ENCODE results near the gene PSD4. TPM values are rescaled to one million over a fixed set of nuclear protein-coding genes. Genes with fewer than 3 reads are reported as not detected.

PSD4 gene
- polyA plus RNA-seq, 2 of the 4 experiments (the other 2 are of a cell fraction): 5.4 to 21.6 TPM

GRCh38 chr2:113160962-113161361 is 12.8 kb upstream of the PSD4 start:
- POLR2A ChIA-PET: no interaction called here
- no peak overlapping the region; a peak in 1 of 6 replicates for H3K27ac ChIP-seq
- TF ChIP-seq ATOH8 (CRISPR knock-in tag; IDR thresholded peaks at IDR 0.05; ENCODE audit: low read depth): no peak
- no peak for TF ChIP-seq MAX (IDR thresholded peaks at IDR 0.05)
- TF ChIP-seq JUN (IDR thresholded peaks at IDR 0.05): no peak
- no peak for TF ChIP-seq USF2 (IDR thresholded peaks at IDR 0.05)
- TF ChIP-seq HMGXB4 (CRISPR knock-in tag; IDR thresholded peaks at IDR 0.05; ENCODE audit: borderline replicate concordance): no peak
- TF ChIP-seq MYC (IDR thresholded peaks at IDR 0.05; ENCODE audit: borderline replicate concordance, low read length): no peak
- no peak for TF ChIP-seq MAZ (IDR thresholded peaks at IDR 0.05; ENCODE audit: borderline replicate concordance, low read depth, low read length)

GRCh38 chr2:113162173-113162572 is 11.6 kb upstream of the PSD4 start:
- TF ChIP-seq BHLHE40 (IDR thresholded peaks at IDR 0.05; ENCODE audit: low read depth, low read length) (no peak), HDAC2 (IDR thresholded peaks at IDR 0.05) (no peak), BCL3 (IDR thresholded peaks at IDR 0.05) (no peak), CTCF (IDR thresholded peaks at IDR 0.05) (no peak), EP300 (IDR thresholded peaks at IDR 0.05) (no peak), ZC3H11A (IDR thresholded peaks at IDR 0.05) (no peak)
- Histone ChIP-seq H3K4me1 (peaks cover 23% of the 10 kb centered on the region), H3K4me3 (no peak overlapping the region), H3K4me2 (no peak overlapping the region), H3K9me3 (no peaks in the 10 kb centered on the region), H3K27ac (no peak overlapping the region)
- CTCF ChIA-PET: interaction anchor here (0.5 to 3.9 kb wide), 4 partner anchors 11 to 152 kb away, joined by 3 to 40 read pairs (median 6); partner anchors contain the start of gene PSD4
- 85% methylated on average over 10 of the region's 10 CpGs for WGBS (ENCODE audit: missing lambda C conversion rate)
- DNase-seq (ENCODE audit: low read depth in 1 of 2, low spot score in 1 of 2) (no peak), FAIRE-seq (no peak), ATAC-seq (no peak)
- POLR2A ChIA-PET: interaction anchor here (0.9 kb wide), 1 partner anchor 37 kb away, joined by 3 read pairs; no protein-coding TSS in a partner anchor

More at GRCh38 chr2:113160962-113161361, 12.8 kb upstream of the PSD4 start:
- CTCF ChIA-PET: interaction anchor here (0.7 to 1.8 kb wide), 2 partner anchors 12 to 38 kb away, joined by 6 read pairs; no protein-coding TSS in a partner anchor
- no peak overlapping the region for H3K4me3 ChIP-seq
- H3K4me2 ChIP-seq: no peak overlapping the region
- DNase-seq (ENCODE audit: low read depth in 1 of 2, low spot score in 1 of 2): no peak
- peaks cover 23% of the 10 kb centered on the region for H3K4me1 ChIP-seq
- WGBS (ENCODE audit: missing lambda C conversion rate): 91% methylated on average over 5 of the region's 5 CpGs
- no peak for ATAC-seq
- no peak for FAIRE-seq
- H3K9me3 ChIP-seq: no peaks in the 10 kb centered on the region

- CTCF ChIA-PET: interaction anchor here (0.7 to 3.9 kb wide), 6 partner anchors 10 to 178 kb away, joined by 3 to 40 read pairs (median 4); partner anchors contain the start of gene PSD4
- no peak for DNase-seq (ENCODE audit: low read depth in 1 of 2, low spot score in 1 of 2)
- ATAC-seq: no peak
- no peak overlapping the region for H3K4me2 ChIP-seq
- TF ChIP-seq SREBF2 (IDR thresholded peaks at IDR 0.05): no peak
- no peak for TF ChIP-seq FOSL2 (IDR thresholded peaks at IDR 0.05)
- no peak for TF ChIP-seq FOSL2 (CRISPR knock-in tag; IDR thresholded peaks at IDR 0.05)
- TF ChIP-seq KDM1A (IDR thresholded peaks at IDR 0.05; ENCODE audit: low read depth): no peak
- TF ChIP-seq JUN (IDR thresholded peaks at IDR 0.05): no peak
- TF ChIP-seq CBX8 (IDR thresholded peaks at IDR 0.05): no peak
- no peak for TF ChIP-seq JUNB (IDR thresholded peaks at IDR 0.05)
- TF ChIP-seq ELK1 (IDR thresholded peaks at IDR 0.05; ENCODE audit: low read depth, low read length): no peak
- no peak for TF ChIP-seq GATA3 (IDR thresholded peaks at IDR 0.05; ENCODE audit: borderline replicate concordance)
- H3K4me1 ChIP-seq: peaks cover 19% of the 10 kb centered on the region
- no peak overlapping the region for H3K27ac ChIP-seq
- no peaks in the 10 kb centered on the region for H3K9me3 ChIP-seq
- FAIRE-seq: no peak
- no peak overlapping the region for H3K4me3 ChIP-seq
- POLR2A ChIA-PET: no interaction called here
Measured at GRCh38 chr2:113162869-113163268, 10.9 kb upstream of the PSD4 start.

All from A549 (cell line).